HFFc6 (cell line): ENCODE data around the gene NUP160. TPM values are rescaled to one million over a fixed set of nuclear protein-coding genes. Genes with fewer than 3 reads are reported as not detected.

ENCODE experiments used
- DNase-seq: peaks from one replicate; pipeline ENCODE4 v3.0.0-alpha.2; 2018
- H3K27ac Mint-ChIP-seq: 2 replicates; pipeline ENCODE4 v1.8.0; 2020; ENCODE audit warnings: mild to moderate bottlenecking, mixed read lengths
- H3K27me3 Mint-ChIP-seq: 2 replicates; pipeline ENCODE4 v1.8.0; 2021; ENCODE audit warnings: mild to moderate bottlenecking, moderate library complexity, mixed read lengths; ENCODE audit not compliant: insufficient read depth
- H3K36me3 Mint-ChIP-seq: 2 replicates; pipeline ENCODE4 v1.8.0; 2021; ENCODE audit warnings: low read depth, mixed read lengths
- H3K4me1 Mint-ChIP-seq: 2 replicates; pipeline ENCODE4 v1.8.0; 2020; ENCODE audit warnings: low read depth, mixed read lengths
- H3K4me3 Mint-ChIP-seq: 2 replicates; pipeline ENCODE4 v1.8.0; 2020; ENCODE audit warnings: mild to moderate bottlenecking, moderate library complexity, mixed read lengths
- H3K9me3 Mint-ChIP-seq: 2 replicates; pipeline ENCODE4 v1.8.0; 2020; ENCODE audit warnings: mild to moderate bottlenecking, mixed read lengths
- CTCF ChIP-seq: fragments of 200-600 bp; sonication (generic); IDR thresholded peaks from 2 replicates; pipeline ENCODE4 v1.5.0; 2021; ENCODE audit warnings: antibody characterized with exemption, mild to moderate bottlenecking
- total RNA-seq, 6 experiments: library from RNA; stranded (reverse); fragmentation: NEBNext Ultra II Directional; extraction: Animal tissue kit (Norgen Biotek cat#: 25700); gene quantifications; 2 replicates in 1 of 6; 3 replicates in 5 of 6; pipeline ENCODE4 v1.2.3, GENCODE V29; 2021

The NUP160 gene
- total RNA-seq, 6 experiments from 2014 or later, result 18.1 to 23.1 (median 20.0) TPM

GRCh38 chr11:47857892-47858543, 9.9 kb upstream of the NUP160 start:
- peak overlapping the region; percentile 62; the same call in 1 of the 2 replicates for H3K4me3 Mint-ChIP-seq
- no peaks in the 10 kb centered on the region for H3K27me3 Mint-ChIP-seq
- no peak for TF ChIP-seq CTCF
- peak overlapping the region; percentile 74 for H3K27ac Mint-ChIP-seq
- H3K4me1 Mint-ChIP-seq, result peaks cover 35% of the 10 kb centered on the region
- no peaks in the 10 kb centered on the region for H3K36me3 Mint-ChIP-seq
- no peaks in the 10 kb centered on the region for H3K9me3 Mint-ChIP-seq
- DNase-seq, result peak; percentile 53

- no peak for TF ChIP-seq CTCF
- peak overlapping the region; percentile 74 for H3K27ac Mint-ChIP-seq
Observed at GRCh38 chr11:47857485-47857884, 9.3 kb upstream of the NUP160 start.

GRCh38 chr11:47856186-47856585, 8.0 kb upstream of the NUP160 start:
- Mint-ChIP-seq H3K4me3 (no peak overlapping the region), H3K36me3 (no peaks in the 10 kb centered on the region), H3K27me3 (no peaks in the 10 kb centered on the region), H3K4me1 (peaks cover 36% of the 10 kb centered on the region), H3K27ac (no peak overlapping the region), H3K9me3 (no peaks in the 10 kb centered on the region)
- no peak for DNase-seq
- no peak for TF ChIP-seq CTCF

More at GRCh38 chr11:47857485-47857884, 9.3 kb upstream of the NUP160 start:
- Mint-ChIP-seq H3K27me3 (no peaks in the 10 kb centered on the region), H3K36me3 (no peaks in the 10 kb centered on the region), H3K9me3 (no peaks in the 10 kb centered on the region), H3K4me1 (peaks cover 33% of the 10 kb centered on the region), H3K4me3 (peak overlapping the region; percentile 62; the same call in 1 of the 2 replicates)
- DNase-seq, result no peak

GRCh38 chr11:47854667-47855066, 6.5 kb upstream of the NUP160 start:
- Mint-ChIP-seq H3K4me1 (peaks cover 43% of the 10 kb centered on the region), H3K4me3 (no peak overlapping the region), H3K9me3 (no peaks in the 10 kb centered on the region), H3K27ac (no peak overlapping the region), H3K36me3 (no peaks in the 10 kb centered on the region), H3K27me3 (no peaks in the 10 kb centered on the region)
- DNase-seq, result no peak
- TF ChIP-seq CTCF, result no peak

- Mint-ChIP-seq H3K36me3 (peaks cover 2% of the 10 kb centered on the region; the same call in 1 of the 2 replicates), H3K4me1 (peaks cover 41% of the 10 kb centered on the region), H3K9me3 (no peaks in the 10 kb centered on the region), H3K27ac (no peak overlapping the region), H3K27me3 (no peaks in the 10 kb centered on the region), H3K4me3 (no peak overlapping the region)
- TF ChIP-seq CTCF, result no peak
- DNase-seq, result no peak
Observed at GRCh38 chr11:47852053-47852452, 3.9 kb upstream of the NUP160 start.
